ENCODE measurements around the gene UBE2M. TPM values are rescaled to one million over a fixed set of nuclear protein-coding genes. Genes with fewer than 3 reads are reported as not detected.
A peak's percentile ranks its signal among the peaks of the same experiment; 100 is the strongest.
"Not testable (repeated sequence)": the region's sequence is repeated elsewhere in the genome, so short reads cannot be mapped to it uniquely, and the experiment has no call there.

UBE2M gene
- total and polyA plus RNA-seq, 4 experiments from 2014 or later: 12.4 to 58.3 (median 39.5) TPM

DNA sequence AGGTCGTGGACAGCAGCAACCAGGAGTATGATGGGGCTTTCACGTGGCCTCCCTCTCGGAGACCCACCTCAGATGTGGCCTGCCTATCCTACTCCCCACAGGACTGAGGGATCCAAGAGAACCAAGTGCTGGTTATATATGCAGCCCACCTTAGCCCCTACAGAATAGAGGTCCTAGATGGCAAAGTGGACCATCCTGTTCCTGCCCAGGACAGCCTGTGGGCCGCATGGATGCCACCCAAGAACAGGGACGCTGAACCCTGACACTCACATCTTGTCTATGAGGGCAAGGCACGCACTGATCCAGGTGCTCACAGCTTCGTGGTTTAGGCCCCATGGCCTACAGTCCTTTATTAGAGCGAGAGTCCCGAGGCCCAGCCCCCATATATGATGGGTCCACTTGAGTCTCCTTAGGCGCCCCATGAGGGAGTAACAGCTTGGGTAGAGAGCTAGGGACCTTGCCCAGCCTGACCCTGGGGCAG lies 45.2 kb downstream of the UBE2M start:
- Mint-ChIP-seq H3K4me3 (peak overlapping the region in 2 of 8 donors; percentile 55 to 84), H3K27ac (peak overlapping the region in 3 of 7 donors; percentile 4 to 84 (median 25)), H3K36me3 (peaks cover 6 to 8% of the 10 kb centered on the region in 2 donors), H3K27me3 (no peaks in the 10 kb centered on the region), H3K9me3 (no peaks in the 10 kb centered on the region), H3K4me1 (peaks cover 8 to 42% (median 23%) of the 10 kb centered on the region in 4 donors)
- ChIA-PET CTCF (ENCODE audit: partially characterized antibody) (interaction anchor here (0.9 to 13.8 kb wide), 6 partner anchors 10 to 67 kb away, joined by 3 to 260 read pairs (median 7); partner anchors contain the start of gene CHMP2A), POLR2A (ENCODE audit: partially characterized antibody) (interaction anchor here (1.0 to 2.5 kb wide), 8 partner anchors 25 to 67 kb away, joined by 3 to 21 read pairs (median 6); partner anchors contain the start of genes CHMP2A, MZF1, TRIM28 and UBE2M)
- DNase-seq: no peak
- H3K4me1 ChIP-seq (ENCODE audit: insufficient read depth, low read length): peaks cover 24% of the 10 kb centered on the region
- H3K36me3 ChIP-seq (ENCODE audit: insufficient read depth, low read length): peaks cover 13% of the 10 kb centered on the region
- H3K9me3 ChIP-seq (ENCODE audit: control insufficient read depth in 1 of 2, low read length in 2 of 2): no peaks in the 10 kb centered on the region
- peak overlapping the region in 1 of 2 donors; percentile 32 for H3K4me3 ChIP-seq (ENCODE audit: low read length in 2 of 2)
- peak overlapping the region; percentile 61 for H3K27ac ChIP-seq (ENCODE audit: low read depth, low read length)
- intact Hi-C loops (cut with micrococcal nuclease): no loop called here
- H3K27me3 ChIP-seq (ENCODE audit: insufficient read depth, low read length): no peaks in the 10 kb centered on the region

DNA sequence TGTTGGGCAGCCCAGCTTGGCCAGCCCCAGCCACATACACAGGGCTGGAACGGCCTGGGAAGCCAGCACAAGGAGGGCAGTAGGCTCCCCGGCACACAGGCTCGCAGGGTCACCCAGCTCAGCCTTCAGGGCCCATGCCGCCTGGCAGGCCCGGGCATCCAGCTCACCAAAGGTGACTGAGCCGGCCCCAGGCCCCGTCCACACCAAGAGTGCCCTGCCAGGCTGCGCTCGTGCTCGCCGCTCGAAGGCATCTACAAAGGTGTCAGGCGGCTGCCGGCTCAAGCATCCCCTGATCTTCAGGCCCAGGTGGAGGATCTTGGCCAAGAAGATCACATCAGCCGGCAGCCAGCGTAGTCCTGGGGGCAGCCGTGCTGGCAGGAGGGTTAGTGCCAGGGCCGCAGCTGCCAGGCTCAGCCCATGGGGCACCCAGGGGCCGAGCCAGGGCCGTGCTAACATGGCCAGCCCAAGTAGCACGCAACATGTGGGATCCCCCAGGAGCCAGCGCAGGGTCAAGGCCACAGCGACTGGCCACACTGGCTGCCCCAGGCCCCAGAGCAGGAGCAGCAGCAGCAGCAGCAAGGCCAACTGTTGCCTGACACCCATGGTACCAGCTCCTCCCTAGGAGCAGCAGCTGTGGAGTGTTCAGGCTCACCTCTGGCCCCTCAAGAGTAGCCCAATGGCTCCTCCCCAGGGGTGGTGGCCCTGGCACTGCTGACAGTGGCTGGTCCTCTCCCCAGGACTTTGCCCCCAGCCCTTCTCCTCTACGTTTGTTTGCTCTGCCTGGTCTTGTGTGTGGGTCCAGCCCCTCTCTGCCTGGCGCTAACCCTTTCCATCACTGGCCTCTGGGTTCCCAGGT lies 46.8 kb downstream of the UBE2M start, which contains the start of gene SLC27A5:
SLC27A5 (minus strand) TSS at position 640 of the 856 bp plus-strand sequence; CDS start at position 603, 37 bp downstream.
- peaks cover 8 to 10% of the 10 kb centered on the region in 2 donors for H3K36me3 Mint-ChIP-seq
- Histone ChIP-seq H3K36me3 (ENCODE audit: insufficient read depth, low read length) (peaks cover 9% of the 10 kb centered on the region), H3K27ac (ENCODE audit: low read depth, low read length) (no peak within 1 kb of the TSS), H3K4me3 (ENCODE audit: low read length in 2 of 2) (no peak within 1 kb of the TSS), H3K9me3 (ENCODE audit: control insufficient read depth in 1 of 2, low read length in 2 of 2) (no peaks in the 10 kb centered on the region), H3K4me1 (ENCODE audit: insufficient read depth, low read length) (peaks cover 15% of the 10 kb centered on the region), H3K27me3 (ENCODE audit: insufficient read depth, low read length) (no peaks in the 10 kb centered on the region)
- POLR2A ChIA-PET (ENCODE audit: partially characterized antibody): interaction anchor here (1.1 kb wide), 2 partner anchors 35 to 69 kb away, joined by 3 read pairs; no protein-coding TSS in a partner anchor
- peak within 1 kb of the TSS in 3 of 7 donors; percentile 29 to 85 (median 84) for H3K27ac Mint-ChIP-seq
- CTCF ChIA-PET (ENCODE audit: partially characterized antibody): interaction anchor here (1.1 to 13.8 kb wide), 3 partner anchors 9 to 69 kb away, joined by 3 to 260 read pairs (median 3); no protein-coding TSS in a partner anchor
- H3K27me3 Mint-ChIP-seq: no peaks in the 10 kb centered on the region
- DNase-seq: no peak
- peaks cover 0 to 12% (median 6%) of the 10 kb centered on the region in 8 donors for H3K9me3 Mint-ChIP-seq
- no peak within 1 kb of the TSS for H3K4me3 Mint-ChIP-seq
- intact Hi-C loops (cut with micrococcal nuclease): no loop called here
- H3K4me1 Mint-ChIP-seq: peaks cover 4 to 26% (median 16%) of the 10 kb centered on the region in 4 donors

DNA sequence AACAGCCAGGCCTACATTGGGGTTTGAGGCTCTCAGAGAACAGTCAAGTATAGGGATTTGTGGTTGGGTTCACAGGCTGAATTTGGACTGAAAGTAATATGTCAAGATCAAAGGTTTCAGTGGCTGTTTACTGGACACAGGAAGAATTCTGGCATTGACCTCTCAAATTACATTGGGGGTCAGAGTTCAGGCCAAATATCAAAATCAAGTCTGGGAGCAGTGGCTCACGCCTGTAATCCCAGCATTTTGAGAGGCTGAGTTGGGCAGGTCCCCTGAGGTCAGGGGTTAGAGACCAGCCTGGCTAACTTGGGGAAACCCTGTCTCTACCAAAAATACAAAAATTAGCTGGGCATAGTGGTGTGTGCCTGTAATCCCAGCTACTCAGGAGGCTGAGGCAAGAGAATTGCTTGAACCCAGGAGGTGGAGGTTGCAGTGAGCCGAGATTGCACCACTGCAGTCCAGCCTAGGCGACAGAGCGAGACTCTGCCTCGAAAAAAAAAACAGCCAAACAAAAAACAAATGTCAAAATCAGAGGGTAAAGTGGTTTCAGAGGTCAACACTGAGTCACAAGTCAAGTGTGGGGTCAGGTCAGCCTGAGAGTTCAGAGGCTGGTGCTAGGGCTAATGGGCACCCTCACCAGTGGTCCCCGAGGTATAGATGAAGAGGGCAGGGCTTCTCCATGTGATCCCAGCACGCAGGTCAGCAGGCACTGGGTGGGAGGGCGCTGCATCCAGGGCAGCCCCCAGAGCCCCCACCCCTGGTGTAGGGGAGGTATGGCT lies 48.1 kb downstream of the UBE2M start:
- peaks cover 0 to 15% (median 8%) of the 10 kb centered on the region in 8 donors for H3K9me3 Mint-ChIP-seq
- no peak overlapping the region for H3K4me3 Mint-ChIP-seq
- no peak for DNase-seq
- peaks cover 4 to 20% (median 11%) of the 10 kb centered on the region in 4 donors for H3K4me1 Mint-ChIP-seq
- H3K4me3 ChIP-seq (ENCODE audit: low read length in 2 of 2): no peak overlapping the region
- ChIA-PET POLR2A (ENCODE audit: partially characterized antibody) (interaction anchor here (1.1 to 1.5 kb wide), 2 partner anchors 9 to 71 kb away, joined by 3 to 4 read pairs; no protein-coding TSS in a partner anchor), CTCF (ENCODE audit: partially characterized antibody) (interaction anchor here (1.6 kb wide), 1 partner anchor 9 kb away, joined by 3 read pairs; the partner anchor contains the start of gene ZBTB45)
- peaks cover 15% of the 10 kb centered on the region for H3K4me1 ChIP-seq (ENCODE audit: insufficient read depth, low read length)
- no peak overlapping the region for H3K27ac ChIP-seq (ENCODE audit: low read depth, low read length)
- H3K27me3 ChIP-seq (ENCODE audit: insufficient read depth, low read length): no peaks in the 10 kb centered on the region
- H3K36me3 ChIP-seq (ENCODE audit: insufficient read depth, low read length): no peaks in the 10 kb centered on the region
- intact Hi-C loops (cut with micrococcal nuclease): no loop called here
- H3K36me3 Mint-ChIP-seq: peaks cover 4% of the 10 kb centered on the region in 2 donors
- H3K9me3 ChIP-seq (ENCODE audit: control insufficient read depth in 1 of 2, low read length in 2 of 2): no peaks in the 10 kb centered on the region
- H3K27ac Mint-ChIP-seq: peak overlapping the region in 1 of 7 donors; percentile 91
- no peaks in the 10 kb centered on the region for H3K27me3 Mint-ChIP-seq

GRCh38 chr19:58509731-58510083 lies 48.7 kb downstream of the UBE2M start:
- intact Hi-C loops (cut with micrococcal nuclease): no loop called here
- Mint-ChIP-seq H3K4me3 (no peak overlapping the region), H3K36me3 (peaks cover 4% of the 10 kb centered on the region in 2 donors), H3K27me3 (no peaks in the 10 kb centered on the region), H3K9me3 (peaks cover 0 to 15% (median 8%) of the 10 kb centered on the region in 8 donors), H3K4me1 (peaks cover 4 to 17% (median 9%) of the 10 kb centered on the region in 4 donors), H3K27ac (no peak overlapping the region)
- Histone ChIP-seq H3K36me3 (ENCODE audit: insufficient read depth, low read length) (no peaks in the 10 kb centered on the region), H3K9me3 (ENCODE audit: control insufficient read depth in 1 of 2, low read length in 2 of 2) (no peaks in the 10 kb centered on the region), H3K27me3 (ENCODE audit: insufficient read depth, low read length) (no peaks in the 10 kb centered on the region), H3K27ac (ENCODE audit: low read depth, low read length) (no peak overlapping the region), H3K4me1 (ENCODE audit: insufficient read depth, low read length) (peaks cover 13% of the 10 kb centered on the region), H3K4me3 (ENCODE audit: low read length in 2 of 2) (no peak overlapping the region)
- ChIA-PET CTCF (ENCODE audit: partially characterized antibody) (interaction anchor here (1.6 kb wide), 1 partner anchor 10 kb away, joined by 3 read pairs; the partner anchor contains the start of gene ZBTB45), POLR2A (ENCODE audit: partially characterized antibody) (interaction anchor here (1.5 kb wide), 1 partner anchor 9 kb away, joined by 4 read pairs; no protein-coding TSS in a partner anchor)
- no peak for DNase-seq

- H3K9me3 ChIP-seq (ENCODE audit: control insufficient read depth in 1 of 2, low read length in 2 of 2); H3K4me3 ChIP-seq (ENCODE audit: low read length in 2 of 2); H3K4me1 Mint-ChIP-seq; intact Hi-C loops (cut with micrococcal nuclease); POLR2A ChIA-PET (ENCODE audit: partially characterized antibody); H3K4me1 ChIP-seq (ENCODE audit: insufficient read depth, low read length); H3K27me3 Mint-ChIP-seq; H3K4me3 Mint-ChIP-seq; H3K36me3 ChIP-seq (ENCODE audit: insufficient read depth, low read length); H3K27ac ChIP-seq (ENCODE audit: low read depth, low read length); H3K27me3 ChIP-seq (ENCODE audit: insufficient read depth, low read length); H3K36me3 Mint-ChIP-seq; DNase-seq: not testable (repeated sequence)
- Mint-ChIP-seq H3K9me3 (peaks cover 0 to 18% (median 9%) of the 10 kb centered on the region in 8 donors), H3K27ac (peak overlapping the region in 1 of 7 donors; percentile 31)
- CTCF ChIA-PET (ENCODE audit: partially characterized antibody): interaction anchor here (0.7 kb wide), 1 partner anchor 89 kb away, joined by 3 read pairs; no protein-coding TSS in a partner anchor
These were observed 50.7 kb downstream of the UBE2M start for GRCh38 chr19:58507602-58508223.

Data from CD4-positive, alpha-beta memory T cell (primary cell).